Dedifferentiated amniotic fluid mesenchymal stem cell (primary cell): ENCODE measurements around the gene SLC5A11.

Experiments used
- DNase-seq: peaks from one replicate; pipeline ENCODE4 v3.0.0-alpha.2; 2016; ENCODE audit errors: extremely low spot score

SLC5A11 gene

GRCh38 chr16:24917891-24918290, 72.1 kb downstream of the SLC5A11 start:
- no peak for DNase-seq

DNA sequence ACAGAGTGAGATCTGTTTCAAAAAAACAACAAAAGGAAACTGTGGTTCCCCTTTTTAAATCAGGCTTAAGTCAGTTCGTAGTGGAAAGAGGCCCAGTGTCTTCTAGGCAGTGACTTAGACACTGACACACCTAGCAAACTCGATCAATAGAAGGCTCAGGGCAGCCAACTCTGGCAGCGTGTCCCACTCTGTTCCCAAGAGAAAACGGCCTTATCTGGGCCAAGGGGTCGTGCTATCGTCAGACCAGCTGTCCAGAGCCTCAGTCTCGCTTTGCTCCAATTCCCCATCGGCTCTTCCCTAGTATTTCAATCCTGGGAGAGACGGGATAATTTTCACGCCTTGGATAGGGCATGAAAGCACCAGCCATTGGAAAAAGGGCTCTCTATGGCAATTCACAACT, 72.9 kb downstream of the SLC5A11 start:
- no peak for DNase-seq

DNA sequence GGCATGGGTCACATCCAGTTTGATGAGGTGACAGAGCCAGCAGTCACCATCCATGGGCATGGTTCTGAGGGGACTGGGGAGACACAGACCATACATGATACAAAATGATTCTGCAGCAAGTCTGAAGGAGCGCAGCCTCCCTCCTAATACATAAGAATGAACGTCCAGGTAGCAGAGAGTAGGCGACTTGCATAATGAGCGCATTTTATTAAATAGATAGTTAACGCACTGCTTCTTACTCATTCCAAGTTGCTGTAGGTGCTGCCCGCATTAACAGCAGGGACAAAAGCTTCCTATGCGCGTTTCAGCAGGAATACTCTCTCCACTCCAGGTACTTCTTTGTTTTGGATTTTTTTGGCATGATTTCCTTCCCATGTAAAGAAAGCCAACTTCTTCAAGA, 73.8 kb downstream of the SLC5A11 start:
- DNase-seq: no peak

- no peak for DNase-seq
These were observed 74.8 kb downstream of the SLC5A11 start for GRCh38 chr16:24920568-24920967.

GRCh38 chr16:24921229-24921628, 75.5 kb downstream of the SLC5A11 start:
- no peak for DNase-seq

GRCh38 chr16:24925163-24925562, 79.4 kb downstream of the SLC5A11 start:
- DNase-seq: no peak

GRCh38 chr16:24929409-24929808, 83.6 kb downstream of the SLC5A11 start:
- DNase-seq: no peak

GRCh38 chr16:24930440-24930839, 84.7 kb downstream of the SLC5A11 start:
- DNase-seq: no peak

- no peak for DNase-seq
These were observed 85.3 kb downstream of the SLC5A11 start for GRCh38 chr16:24931091-24931490.

DNA sequence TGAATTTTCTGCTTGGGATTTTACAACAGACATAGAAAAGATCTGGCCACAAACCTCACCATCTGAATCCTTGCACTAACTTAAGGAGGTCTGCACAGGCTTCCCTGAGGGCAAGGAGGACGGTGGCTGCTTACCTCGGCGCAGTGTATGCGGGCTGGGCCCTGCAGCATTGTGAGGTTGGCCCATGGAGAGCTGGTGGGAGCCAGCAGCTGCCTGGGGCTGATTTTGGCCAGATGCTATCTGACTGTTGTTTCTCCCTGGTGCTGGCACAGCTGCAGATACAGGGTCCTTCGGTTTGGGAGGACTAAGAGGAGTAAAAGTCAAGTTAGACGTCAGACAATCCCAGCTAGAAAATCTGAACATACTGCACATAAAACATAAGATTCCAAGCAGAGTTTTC, 89.6 kb downstream of the SLC5A11 start:
- no peak for DNase-seq

DNA sequence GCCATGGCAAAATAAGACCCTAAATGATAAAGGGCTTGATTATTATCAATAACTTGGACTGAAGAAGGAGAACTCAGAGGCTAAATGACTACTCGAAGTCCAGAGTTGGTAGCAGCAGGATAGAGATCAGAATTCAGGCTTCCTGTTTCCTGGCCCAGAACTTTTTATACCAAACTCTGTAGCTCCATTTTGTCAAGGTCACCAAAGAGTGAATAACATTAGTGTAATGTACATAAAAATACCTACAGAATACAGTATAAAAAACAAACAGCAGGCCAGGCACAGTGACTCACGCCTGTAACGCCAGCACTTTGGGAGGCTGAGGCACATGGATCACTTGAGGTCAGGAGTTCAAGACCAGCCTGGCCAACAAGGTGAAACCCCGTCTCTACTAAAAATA, 90.4 kb downstream of the SLC5A11 start:
- DNase-seq: no peak

DNA sequence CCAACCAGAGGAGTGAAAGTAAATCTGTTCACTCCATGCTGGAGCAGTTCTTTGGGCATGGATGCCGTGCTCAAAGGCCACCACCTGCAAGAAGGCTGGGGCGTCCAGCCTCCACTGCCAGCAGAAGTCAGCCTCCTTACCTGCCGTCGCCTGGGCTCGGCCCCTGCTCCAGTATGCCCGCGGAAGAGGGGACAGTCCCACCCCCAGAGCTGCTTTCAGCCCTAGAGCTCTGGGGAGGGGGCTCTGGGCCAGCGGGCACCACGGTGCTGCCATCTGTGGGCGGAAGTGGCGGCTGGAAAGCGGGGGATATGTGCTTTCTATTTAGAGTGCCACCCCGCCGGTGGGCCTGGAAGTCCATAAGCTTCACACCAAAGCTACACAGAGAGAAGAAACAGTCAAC, 93.5 kb downstream of the SLC5A11 start:
- no peak for DNase-seq

GRCh38 chr16:24939738-24940137, 94.0 kb downstream of the SLC5A11 start:
- DNase-seq: no peak

- DNase-seq: no peak
These were observed 97.7 kb downstream of the SLC5A11 start for GRCh38 chr16:24943471-24943870.

DNA sequence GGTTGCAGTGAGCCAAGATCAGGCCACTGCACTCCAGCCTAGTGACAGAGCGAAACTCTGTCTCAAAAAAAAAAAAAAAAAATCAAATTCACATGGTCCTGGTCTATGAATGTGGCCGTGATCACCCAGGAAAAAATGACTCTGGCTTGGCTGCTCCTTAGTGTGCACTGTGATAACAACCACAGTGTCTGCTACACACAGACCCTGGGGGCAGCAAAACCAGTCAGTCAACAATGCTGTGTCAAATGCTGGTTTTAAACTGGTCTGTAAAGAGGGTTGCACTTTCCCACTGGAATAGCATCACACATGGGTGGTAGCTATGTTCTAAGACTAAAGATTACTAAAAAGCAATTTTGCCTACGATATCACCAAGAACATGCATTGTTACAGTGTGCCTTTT, 98.4 kb downstream of the SLC5A11 start:
- DNase-seq: no peak

GRCh38 chr16:24946155-24946554, 100.4 kb downstream of the SLC5A11 start:
- no peak for DNase-seq

- DNase-seq: no peak
These were observed 104.5 kb downstream of the SLC5A11 start for GRCh38 chr16:24950275-24950674.

DNA sequence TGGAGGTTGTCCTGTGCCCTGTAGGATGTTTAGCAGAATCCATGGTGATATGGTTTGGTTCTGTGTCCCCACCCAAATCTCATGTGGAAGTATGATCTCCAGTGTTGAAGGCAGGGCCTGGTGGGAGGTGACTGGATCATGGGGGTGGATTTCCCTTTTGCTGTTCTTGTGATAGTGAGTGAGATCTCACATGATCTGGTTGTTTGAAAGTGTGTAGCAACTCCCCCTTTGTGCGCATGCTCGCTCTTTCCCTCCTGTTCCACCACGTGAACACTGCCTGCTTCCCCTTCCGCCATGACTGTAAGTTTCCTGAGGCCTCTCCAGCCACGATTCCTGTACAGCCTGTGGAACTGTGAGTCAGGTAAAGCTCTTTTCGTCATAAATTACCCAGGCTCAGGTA, 107.5 kb downstream of the SLC5A11 start:
- no peak for DNase-seq

GRCh38 chr16:24953721-24954120, 108.0 kb downstream of the SLC5A11 start:
- no peak for DNase-seq

DNA sequence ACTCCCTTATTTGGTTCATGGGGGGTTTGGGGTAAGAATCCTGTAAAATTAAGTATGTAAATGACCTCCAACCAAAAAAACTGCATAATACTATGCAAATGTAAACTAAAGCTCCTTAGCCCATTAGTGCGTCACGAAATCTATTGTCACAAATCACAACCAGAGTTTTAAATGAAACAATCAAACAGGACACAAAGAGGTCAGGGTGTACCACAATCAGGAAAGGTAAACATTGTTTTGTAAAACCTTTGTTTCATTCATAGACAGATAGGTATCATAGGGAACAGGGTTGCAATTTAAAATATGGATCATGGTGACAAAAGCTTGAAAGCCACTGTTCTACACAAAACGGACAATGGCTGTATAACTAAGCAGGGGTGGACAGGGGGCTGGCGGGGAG, 108.4 kb downstream of the SLC5A11 start:
- no peak for DNase-seq

DNA sequence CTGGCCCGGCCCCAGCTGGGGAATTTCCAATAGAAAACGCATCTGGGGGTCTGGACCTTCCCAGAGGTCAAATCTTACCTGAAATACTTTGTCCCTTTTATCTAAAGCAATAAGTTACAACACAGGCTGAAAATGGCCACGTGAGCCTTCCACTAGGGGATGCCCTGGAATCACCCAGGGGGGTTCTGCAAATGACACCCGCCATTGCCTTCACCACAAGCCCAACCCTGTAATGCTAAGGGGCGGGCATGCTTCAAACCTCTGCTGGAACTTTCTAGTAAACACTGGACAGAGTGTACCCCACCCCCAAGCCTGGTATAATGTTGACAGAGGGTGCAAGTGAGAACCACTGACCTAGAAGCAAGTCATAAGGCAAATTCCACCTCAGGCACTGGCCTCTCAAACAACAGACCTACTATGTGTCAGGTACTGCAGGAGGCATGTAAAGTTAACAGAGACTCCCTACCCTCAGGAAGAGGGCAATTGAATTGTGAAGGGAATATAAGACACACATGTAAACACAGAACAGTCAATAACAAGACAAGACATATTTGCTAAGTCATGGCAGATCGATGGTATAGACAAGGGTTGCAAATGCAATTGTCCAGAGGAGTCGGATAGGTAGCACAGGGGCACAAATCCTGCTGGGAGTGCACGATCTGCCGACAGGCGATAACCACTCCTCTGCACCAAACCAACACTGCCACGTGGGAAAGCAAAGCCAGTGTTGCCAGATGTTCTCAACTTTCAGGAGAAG, 110.4 kb downstream of the SLC5A11 start:
- no peak for DNase-seq

DNA sequence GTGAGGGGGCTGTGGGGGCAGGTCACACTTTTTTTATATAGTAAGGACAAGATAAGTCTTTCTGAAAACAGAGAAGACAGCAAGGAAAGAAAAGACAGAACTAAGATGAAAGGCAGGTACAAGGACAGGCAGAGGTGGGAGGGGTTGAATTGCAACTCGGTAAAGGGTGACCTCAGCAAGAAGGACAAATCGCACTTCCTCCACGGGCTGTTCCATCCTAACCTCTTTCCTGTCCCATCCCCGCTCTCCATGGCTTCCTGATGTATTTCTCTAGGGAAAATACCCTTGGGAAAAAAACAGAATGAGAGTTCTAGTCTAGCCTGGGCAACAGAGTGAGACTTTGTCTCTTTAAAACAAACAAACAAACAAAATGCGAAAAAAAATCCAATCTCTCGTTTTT, 112.1 kb downstream of the SLC5A11 start:
- no peak for DNase-seq
